Endothelial cell of umbilical vein (primary cell): ENCODE measurements around the gene SCP2. TPM values are rescaled to one million over a fixed set of nuclear protein-coding genes. Genes with fewer than 3 reads are reported as not detected.

Experiments
- BruUV-seq: library from RNA; stranded (reverse); fragments of 400-500 nt; replicated peaks from 2 replicates; lab custom pipeline; 2021; lab: Mats Ljungman, UMichigan
- CTCF ChIA-PET: fragments of 300-600, 350-600 bp; sonication (Branson Sonifier 250); formaldehyde crosslinking; loops from one replicate; lab custom pipeline; 2021; ENCODE audit warnings: antibody characterized with exemption, inconsistent platforms; lab: Charles Lee
- POLR2A ChIA-PET: fragments of 300-600, 350-600 bp; sonication (Branson Sonifier 250); formaldehyde crosslinking; loops from one replicate; lab custom pipeline; 2021; ENCODE audit warnings: antibody characterized with exemption, inconsistent platforms; lab: Charles Lee
- DNase-seq: peaks from one replicate; pipeline ENCODE4 v3.0.0-alpha.2; 2011; ENCODE audit warnings: low read depth, low spot score
- FAIRE-seq: peaks from 2 replicates; lab custom pipeline; 2011; peaks lifted over from hg19 to GRCh38; lab: Jason Lieb, UNC
- H2AFZ ChIP-seq: 2 replicates; pipeline ENCODE4 v1.6.0; 2012; ENCODE audit warnings: low read depth, low read length, control low read depth, inconsistent platforms
- H3K27ac ChIP-seq: 2 replicates; pipeline ENCODE4 v1.5.1; 2011; ENCODE audit warnings: low read depth, mild to moderate bottlenecking, control low read depth, low read length, moderate library complexity; ENCODE audit not compliant: insufficient read depth
- H3K27me3 ChIP-seq, 2 experiments: 2 replicates each; pipeline versions ENCODE4 v1.6.0 to v1.6.1; 2011; ENCODE audit warnings: low read length in 2 of 2, mixed read lengths in 1 of 2; ENCODE audit not compliant: control insufficient read depth in 2 of 2, insufficient read depth in 2 of 2
- H3K36me3 ChIP-seq, 2 experiments: 2 replicates in 1 of 2; 3 replicates in 1 of 2; pipeline ENCODE4 v1.5.1; 2011; ENCODE audit warnings: low read length in 2 of 2, mild to moderate bottlenecking in 1 of 2, moderate library complexity in 1 of 2; ENCODE audit not compliant: control insufficient read depth in 2 of 2, insufficient read depth in 2 of 2; ENCODE audit errors: extremely low read depth in 1 of 2
- H3K4me1 ChIP-seq: 3 replicates; pipeline ENCODE4 v1.5.1; 2011; ENCODE audit warnings: mild to moderate bottlenecking, low read length; ENCODE audit not compliant: control insufficient read depth, insufficient read depth; ENCODE audit errors: extremely low read depth
- H3K4me2 ChIP-seq: 2 replicates; pipeline ENCODE4 v1.6.1; 2011; ENCODE audit warnings: low read length, control low read depth, mixed read lengths; ENCODE audit not compliant: insufficient read depth
- H3K4me3 ChIP-seq, 3 experiments: fragments of 200-600 bp in 1 of 3; sonication (generic), shearing (Covaris generic) in 1 of 3; replicated peaks in 1 of 3; 2 replicates each; pipeline ENCODE4 v1.5.1; 2011 to 2016; ENCODE audit warnings: control low read depth in 3 of 3, low read length in 3 of 3, mild to moderate bottlenecking in 2 of 3, inconsistent platforms in 1 of 3, low read depth in 1 of 3, moderate library complexity in 1 of 3; ENCODE audit not compliant: insufficient read depth in 1 of 3
- H3K79me2 ChIP-seq: 2 replicates; pipeline ENCODE4 v1.6.0; 2012; ENCODE audit warnings: low read length, inconsistent platforms; ENCODE audit not compliant: control insufficient read depth, insufficient read depth
- H3K9ac ChIP-seq: replicated peaks from 2 replicates; pipeline ENCODE3; 2011; ENCODE audit warnings: low read length, control low read depth; ENCODE audit not compliant: insufficient read depth; ENCODE audit errors: extremely low read depth
- H3K9me1 ChIP-seq: replicated peaks from 3 replicates; pipeline ENCODE4 v1.6.0; 2011; ENCODE audit warnings: mild to moderate bottlenecking, low read length; ENCODE audit not compliant: control insufficient read depth, insufficient read depth; ENCODE audit errors: extremely low read depth
- H3K9me3 ChIP-seq: replicated peaks from 2 replicates; pipeline ENCODE4 v1.5.1; 2012; ENCODE audit warnings: low read length, inconsistent platforms; ENCODE audit not compliant: control insufficient read depth, insufficient read depth
- H4K20me1 ChIP-seq: replicated peaks from 2 replicates; pipeline ENCODE3; 2011; ENCODE audit warnings: mild to moderate bottlenecking, low read length; ENCODE audit not compliant: control insufficient read depth, insufficient read depth; ENCODE audit errors: extremely low read depth
- EZH2 ChIP-seq: IDR thresholded peaks from 2 replicates; pipeline ENCODE4 v1.6.1; 2012; ENCODE audit warnings: borderline replicate concordance, low read depth, mild to moderate bottlenecking, moderate library complexity, low read length, inconsistent platforms; ENCODE audit not compliant: severe bottlenecking
- FOS ChIP-seq: IDR thresholded peaks from 2 replicates; pipeline ENCODE4 v1.6.1; 2011; ENCODE audit warnings: mild to moderate bottlenecking, low read length, moderate library complexity, borderline replicate concordance; ENCODE audit not compliant: insufficient read depth
- GATA2 ChIP-seq: IDR thresholded peaks from 2 replicates; pipeline ENCODE4 v1.7.0; 2011; ENCODE audit warnings: low read depth, mild to moderate bottlenecking, moderate library complexity, mixed read lengths, low read length; ENCODE audit not compliant: insufficient read length, insufficient read depth
- JUN ChIP-seq: IDR thresholded peaks from 2 replicates; pipeline ENCODE4 v1.6.1; 2011; ENCODE audit warnings: borderline replicate concordance, low read depth; ENCODE audit not compliant: insufficient read length, insufficient read depth
- MYC ChIP-seq: IDR thresholded peaks from one replicate; pipeline ENCODE4 v1.6.1; 2011; ENCODE audit warnings: mild to moderate bottlenecking, low read depth, low read length
- POLR2A ChIP-seq: IDR thresholded peaks from 2 replicates; pipeline ENCODE4 v1.6.1; 2012; ENCODE audit warnings: low read depth, mild to moderate bottlenecking, control low read depth, low read length
- POLR2AphosphoS5 ChIP-seq: IDR thresholded peaks from 2 replicates; pipeline ENCODE4 v1.6.1; 2012; ENCODE audit warnings: low read depth, mild to moderate bottlenecking, control low read depth, low read length, moderate library complexity; ENCODE audit not compliant: insufficient read depth
- dilution Hi-C: fragments of 300-500 bp; cut with MboI; formaldehyde crosslinking; loops from one replicate; pipeline ENCODE4 v1.15.0; 2019; ENCODE audit warnings: low sequenced_read_pairs; ENCODE audit not compliant: extremely low pct_ligation_motif_present
- intact Hi-C: fragments of 100-400 bp; cut with micrococcal nuclease; formaldehyde crosslinking; loops from one replicate; pipeline ENCODE4 v1.10.0; 2022
- polyA plus RNA-seq, 4 experiments: library from polyadenylated mRNA; depleted of rRNA in 3 of 4; stranded (reverse) in 3 of 4; unstranded in 1 of 4; fragments of >200 nt; gene quantifications; 2 replicates each; pipeline versions ENCODE4 v1.2.1 to v1.2.3, GENCODE V29; 2011 to 2012; ENCODE audit warnings: missing spikeins in 1 of 4
- total RNA-seq: library from RNA; stranded (reverse); gene quantifications from 2 replicates; pipeline ENCODE4 v1.2.3, GENCODE V29; 2021
- TF ChIP-seq, protein P1 (sequence below): IDR thresholded peaks from 2 replicates; pipeline ENCODE4 v1.6.1; 2011; ENCODE audit not compliant: insufficient read depth, insufficient read length
- TF ChIP-seq, protein P2 (sequence below), 2 donors: IDR thresholded peaks; 1 replicate in 1 of 2; 2 replicates in 1 of 2; pipeline ENCODE4 v1.5.1; 2011; ENCODE audit warnings: low read length in 2 of 2, mild to moderate bottlenecking in 2 of 2, moderate library complexity in 2 of 2, control low read depth in 1 of 2, inconsistent platforms in 1 of 2, low read depth in 1 of 2; ENCODE audit not compliant: insufficient read depth in 1 of 2; ENCODE audit errors: extremely low read depth in 1 of 2

Gene SCP2
- total and polyA plus RNA-seq, 2 donors (not counting 3 experiments of a cell fraction or from before 2014, with no cell fraction given) = 42.4 to 92.7 TPM

DNA sequence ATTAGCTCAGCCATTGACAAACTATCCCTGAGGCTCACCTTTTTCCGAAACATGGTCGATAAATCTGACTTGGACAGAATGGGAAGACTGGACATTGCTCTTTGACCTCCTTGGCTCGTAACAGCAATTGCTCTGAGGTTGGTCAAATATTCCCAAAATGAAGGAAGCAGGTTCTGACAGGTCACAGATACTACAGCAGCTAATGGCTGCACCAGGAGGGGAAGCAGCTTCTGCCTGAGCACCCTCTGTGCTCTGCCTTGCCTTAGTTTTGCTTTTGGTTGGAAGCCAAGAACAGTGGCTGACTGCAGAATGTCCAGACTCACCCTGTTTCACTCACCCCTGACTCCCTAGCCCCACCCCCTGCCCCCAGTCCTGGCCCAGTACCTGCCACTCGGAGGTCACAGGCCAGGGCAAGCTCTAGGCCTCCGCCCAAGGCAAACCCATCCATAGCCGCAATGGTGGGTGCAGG is 20.9 kb upstream of the SCP2 start:
- no TSS peak for BruUV-seq
- no peak overlapping the region for H3K4me2 ChIP-seq
- no peak for TF ChIP-seq FOS
- TF ChIP-seq EZH2 = no peak
- no peak for TF ChIP-seq MYC
- TF ChIP-seq POLR2A = no peak
- TF ChIP-seq JUN = no peak
- TF ChIP-seq GATA2 = no peak
- TF ChIP-seq, protein P1, sequence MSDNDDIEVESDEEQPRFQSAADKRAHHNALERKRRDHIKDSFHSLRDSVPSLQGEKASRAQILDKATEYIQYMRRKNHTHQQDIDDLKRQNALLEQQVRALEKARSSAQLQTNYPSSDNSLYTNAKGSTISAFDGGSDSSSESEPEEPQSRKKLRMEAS = no peak
- TF ChIP-seq, protein P2, sequence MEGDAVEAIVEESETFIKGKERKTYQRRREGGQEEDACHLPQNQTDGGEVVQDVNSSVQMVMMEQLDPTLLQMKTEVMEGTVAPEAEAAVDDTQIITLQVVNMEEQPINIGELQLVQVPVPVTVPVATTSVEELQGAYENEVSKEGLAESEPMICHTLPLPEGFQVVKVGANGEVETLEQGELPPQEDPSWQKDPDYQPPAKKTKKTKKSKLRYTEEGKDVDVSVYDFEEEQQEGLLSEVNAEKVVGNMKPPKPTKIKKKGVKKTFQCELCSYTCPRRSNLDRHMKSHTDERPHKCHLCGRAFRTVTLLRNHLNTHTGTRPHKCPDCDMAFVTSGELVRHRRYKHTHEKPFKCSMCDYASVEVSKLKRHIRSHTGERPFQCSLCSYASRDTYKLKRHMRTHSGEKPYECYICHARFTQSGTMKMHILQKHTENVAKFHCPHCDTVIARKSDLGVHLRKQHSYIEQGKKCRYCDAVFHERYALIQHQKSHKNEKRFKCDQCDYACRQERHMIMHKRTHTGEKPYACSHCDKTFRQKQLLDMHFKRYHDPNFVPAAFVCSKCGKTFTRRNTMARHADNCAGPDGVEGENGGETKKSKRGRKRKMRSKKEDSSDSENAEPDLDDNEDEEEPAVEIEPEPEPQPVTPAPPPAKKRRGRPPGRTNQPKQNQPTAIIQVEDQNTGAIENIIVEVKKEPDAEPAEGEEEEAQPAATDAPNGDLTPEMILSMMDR (IDR thresholded peaks at IDR 0.05; ENCODE audit: extremely low read depth in 1 of 2, insufficient read depth in 1 of 2, low read depth in 1 of 2, low read length in 2 of 2) = no peak
- TF ChIP-seq POLR2AphosphoS5 = no peak
- H3K4me3 ChIP-seq = no peak overlapping the region
- H3K9ac ChIP-seq = no peak overlapping the region
- POLR2A ChIA-PET = no interaction called here
- no peak overlapping the region for H2AFZ ChIP-seq
- H3K27me3 ChIP-seq = no peaks in the 10 kb centered on the region
- DNase-seq (no peak), FAIRE-seq (no peak)
- dilution Hi-C loops (no loop called here), intact Hi-C loops (no loop called here)
- H3K9me1 ChIP-seq = no peaks in the 10 kb centered on the region
- CTCF ChIA-PET = interaction anchor here (1.3 to 2.9 kb wide), 6 partner anchors 12 to 290 kb away, joined by 3 to 44 read pairs (median 8); partner anchors contain the start of genes ECHDC2 and SCP2
- no peaks in the 10 kb centered on the region for H4K20me1 ChIP-seq
- H3K36me3 ChIP-seq = no peaks in the 10 kb centered on the region
- no peaks in the 10 kb centered on the region for H3K9me3 ChIP-seq
- H3K79me2 ChIP-seq = no peaks in the 10 kb centered on the region
- H3K27ac ChIP-seq = no peak overlapping the region
- H3K4me1 ChIP-seq = no peaks in the 10 kb centered on the region
